GM21528 (cell line): ENCODE results near the gene WDCP.
"Not testable (repeated sequence)": the region's sequence is repeated elsewhere in the genome, so short reads cannot be mapped to it uniquely, and the experiment has no call there.

Experiments used
- ATAC-seq: cut with Tn5 transposase; IDR thresholded peaks from one replicate; pipeline ENCODE4 v1.9.1; 2021; ENCODE audit warnings: mild to moderate bottlenecking, moderate library complexity; ENCODE audit not compliant: unreplicated experiment, low FRiP score

WDCP gene

GRCh38 chr2:24022975-24023575 lies 24.1 kb downstream of the WDCP start:
- no peak for ATAC-seq

- ATAC-seq, result no peak
These were observed 24.7 kb downstream of the WDCP start for GRCh38 chr2:24022324-24022974.

GRCh38 chr2:24021122-24021998 lies 25.8 kb downstream of the WDCP start:
- ATAC-seq, result no peak

GRCh38 chr2:24020244-24020643 lies 26.9 kb downstream of the WDCP start:
- no peak for ATAC-seq

- ATAC-seq, result no peak
These were observed 27.5 kb downstream of the WDCP start for GRCh38 chr2:24019729-24020128.

- ATAC-seq, result no peak
These were observed 28.9 kb downstream of the WDCP start for GRCh38 chr2:24018241-24018640.

- no peak for ATAC-seq
These were observed 29.5 kb downstream of the WDCP start for GRCh38 chr2:24017711-24018110.

- ATAC-seq, result no peak
These were observed 30.1 kb downstream of the WDCP start for GRCh38 chr2:24016853-24017703.

GRCh38 chr2:24016376-24016761 lies 30.8 kb downstream of the WDCP start:
- ATAC-seq, result no peak

- no peak for ATAC-seq
These were observed 31.4 kb downstream of the WDCP start for GRCh38 chr2:24015562-24016375.

GRCh38 chr2:24014902-24015301 lies 32.3 kb downstream of the WDCP start:
- not testable (repeated sequence) for ATAC-seq

- no peak for ATAC-seq
These were observed 34.5 kb downstream of the WDCP start for GRCh38 chr2:24012521-24013188.

GRCh38 chr2:24011250-24012104 lies 35.7 kb downstream of the WDCP start:
- no peak for ATAC-seq

GRCh38 chr2:24010477-24011249 lies 36.5 kb downstream of the WDCP start:
- no peak for ATAC-seq

GRCh38 chr2:24009680-24010476 lies 37.3 kb downstream of the WDCP start, which contains the start of gene MFSD2B:
Gene MFSD2B (plus strand): TSS chr2:24010085. CDS start chr2:24010097, 12 bp downstream.
- ATAC-seq, result no peak

- ATAC-seq, result no peak
These were observed 37.9 kb downstream of the WDCP start for GRCh38 chr2:24009367-24009679.
